ENCODE measurements around the gene NRTN. TPM values are rescaled to one million over a fixed set of nuclear protein-coding genes. Genes with fewer than 3 reads are reported as not detected.
"Not testable (repeated sequence)": the region's sequence is repeated elsewhere in the genome, so short reads cannot be mapped to it uniquely, and the experiment has no call there.

The NRTN gene
- polyA plus RNA-seq, 1 donor from 2014 or later, result 0.62 TPM

DNA sequence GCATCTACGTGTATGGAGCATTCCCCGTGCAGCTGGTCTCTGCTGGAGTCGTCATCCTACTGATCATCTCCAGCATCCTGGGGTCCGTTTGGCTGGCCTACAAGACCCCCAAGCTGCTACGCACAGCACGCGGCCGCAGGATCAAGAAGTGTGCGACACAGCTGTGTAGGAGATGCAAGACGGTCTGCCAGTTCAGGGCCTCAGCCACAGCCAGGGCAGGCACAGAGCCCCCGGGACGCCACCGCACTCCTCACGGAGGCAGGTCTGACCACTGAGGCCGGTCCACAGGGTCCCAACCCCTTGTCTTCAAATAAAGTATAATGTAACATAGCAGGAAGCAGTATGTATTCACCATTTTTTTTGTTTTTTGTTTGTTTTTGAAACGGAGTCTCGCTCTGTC is 26.5 kb upstream of the NRTN start:
- Histone ChIP-seq H3K79me2 (replicated peaks; ENCODE audit: insufficient read depth, low read length) (no peaks in the 10 kb centered on the region), H3K9ac (ENCODE audit: low read length) (no peak overlapping the region), H3K27ac (ENCODE audit: low read length) (no peak overlapping the region), H3K9me3 (ENCODE audit: low read length) (no peaks in the 10 kb centered on the region), H3K36me3 (ENCODE audit: insufficient read depth, low read length) (no peaks in the 10 kb centered on the region), H3K4me3 (ENCODE audit: low read length) (no peak overlapping the region), H3K27me3 (ENCODE audit: insufficient read depth, low read depth, low read length) (no peaks in the 10 kb centered on the region), H3F3A (ENCODE audit: insufficient read depth, low read length, poor library complexity, severe bottlenecking) (no peaks in the 10 kb centered on the region), H3K9me2 (ENCODE audit: insufficient read depth, low read length) (no peaks in the 10 kb centered on the region), H4K20me1 (ENCODE audit: insufficient read depth) (no peaks in the 10 kb centered on the region), H2AFZ (ENCODE audit: low read depth, low read length) (no peak overlapping the region), H3K4me2 (ENCODE audit: low read length) (no peak overlapping the region)
- no peak for TF ChIP-seq SMC3 (conservative IDR thresholded peaks at IDR 0.05; ENCODE audit: poor library complexity)
- TF ChIP-seq EZH2 (IDR thresholded peaks at IDR 0.05; ENCODE audit: borderline replicate concordance, insufficient read depth, low read length, poor library complexity, severe bottlenecking), result no peak
- TF ChIP-seq, protein P1, sequence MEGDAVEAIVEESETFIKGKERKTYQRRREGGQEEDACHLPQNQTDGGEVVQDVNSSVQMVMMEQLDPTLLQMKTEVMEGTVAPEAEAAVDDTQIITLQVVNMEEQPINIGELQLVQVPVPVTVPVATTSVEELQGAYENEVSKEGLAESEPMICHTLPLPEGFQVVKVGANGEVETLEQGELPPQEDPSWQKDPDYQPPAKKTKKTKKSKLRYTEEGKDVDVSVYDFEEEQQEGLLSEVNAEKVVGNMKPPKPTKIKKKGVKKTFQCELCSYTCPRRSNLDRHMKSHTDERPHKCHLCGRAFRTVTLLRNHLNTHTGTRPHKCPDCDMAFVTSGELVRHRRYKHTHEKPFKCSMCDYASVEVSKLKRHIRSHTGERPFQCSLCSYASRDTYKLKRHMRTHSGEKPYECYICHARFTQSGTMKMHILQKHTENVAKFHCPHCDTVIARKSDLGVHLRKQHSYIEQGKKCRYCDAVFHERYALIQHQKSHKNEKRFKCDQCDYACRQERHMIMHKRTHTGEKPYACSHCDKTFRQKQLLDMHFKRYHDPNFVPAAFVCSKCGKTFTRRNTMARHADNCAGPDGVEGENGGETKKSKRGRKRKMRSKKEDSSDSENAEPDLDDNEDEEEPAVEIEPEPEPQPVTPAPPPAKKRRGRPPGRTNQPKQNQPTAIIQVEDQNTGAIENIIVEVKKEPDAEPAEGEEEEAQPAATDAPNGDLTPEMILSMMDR (IDR thresholded peaks at IDR 0.05; ENCODE audit: poor library complexity, severe bottlenecking), result no peak
- no peak for TF ChIP-seq TAF1 (IDR thresholded peaks at IDR 0.05; ENCODE audit: low read depth)
- no peak for TF ChIP-seq EP300 (conservative IDR thresholded peaks at IDR 0.05; ENCODE audit: poor library complexity, severe bottlenecking)
- TF ChIP-seq REST (IDR thresholded peaks at IDR 0.05; ENCODE audit: borderline replicate concordance), result no peak
- TF ChIP-seq RAD21 (conservative IDR thresholded peaks at IDR 0.05), result no peak
- no peak for TF ChIP-seq MXI1 (conservative IDR thresholded peaks at IDR 0.05; ENCODE audit: poor library complexity, severe bottlenecking)
- TF ChIP-seq POLR2AphosphoS5 (IDR thresholded peaks at IDR 0.05), result no peak

DNA sequence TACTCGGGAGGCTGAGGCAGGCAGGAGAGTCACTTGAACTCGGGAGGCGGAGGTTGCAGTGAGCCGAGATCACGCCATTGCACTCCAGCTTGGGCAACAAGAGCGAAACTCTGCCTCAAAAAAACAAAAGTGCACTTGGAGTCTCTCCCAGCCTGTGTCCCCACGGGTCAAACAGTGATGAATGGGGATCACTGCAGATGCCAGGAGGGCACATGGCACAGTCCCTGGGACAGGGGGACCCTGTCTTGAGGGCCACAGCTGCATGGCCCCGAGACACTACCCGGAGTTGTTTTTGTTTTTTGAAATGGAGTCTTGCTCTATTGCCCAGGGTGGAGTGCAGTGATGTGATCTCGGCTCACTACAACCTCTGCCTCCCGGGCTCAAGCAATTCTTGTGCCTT is 24.0 kb upstream of the NRTN start:
- H3K9me2 ChIP-seq (ENCODE audit: insufficient read depth, low read length); H3K27me3 ChIP-seq (ENCODE audit: insufficient read depth, low read depth, low read length); H2AFZ ChIP-seq (ENCODE audit: low read depth, low read length); H3K27ac ChIP-seq (ENCODE audit: low read length); H3F3A ChIP-seq (ENCODE audit: insufficient read depth, low read length, poor library complexity, severe bottlenecking); H3K9me3 ChIP-seq (ENCODE audit: low read length); H3K79me2 ChIP-seq (replicated peaks; ENCODE audit: insufficient read depth, low read length); H3K4me2 ChIP-seq (ENCODE audit: low read length); H3K4me3 ChIP-seq (ENCODE audit: low read length); H3K36me3 ChIP-seq (ENCODE audit: insufficient read depth, low read length); H4K20me1 ChIP-seq (ENCODE audit: insufficient read depth); H3K9ac ChIP-seq (ENCODE audit: low read length): not testable (repeated sequence)

- Histone ChIP-seq H4K20me1 (ENCODE audit: insufficient read depth) (no peaks in the 10 kb centered on the region), H3K4me3 (ENCODE audit: low read length) (no peak overlapping the region), H3K27ac (ENCODE audit: low read length) (no peak overlapping the region), H3K27me3 (ENCODE audit: insufficient read depth, low read depth, low read length) (no peaks in the 10 kb centered on the region), H3F3A (ENCODE audit: insufficient read depth, low read length, poor library complexity, severe bottlenecking) (no peaks in the 10 kb centered on the region), H3K9me3 (ENCODE audit: low read length) (no peaks in the 10 kb centered on the region), H3K9ac (ENCODE audit: low read length) (no peak overlapping the region), H2AFZ (ENCODE audit: low read depth, low read length) (no peak overlapping the region), H3K79me2 (replicated peaks; ENCODE audit: insufficient read depth, low read length) (no peaks in the 10 kb centered on the region), H3K4me2 (ENCODE audit: low read length) (no peak overlapping the region), H3K36me3 (ENCODE audit: insufficient read depth, low read length) (no peaks in the 10 kb centered on the region), H3K9me2 (ENCODE audit: insufficient read depth, low read length) (no peaks in the 10 kb centered on the region)
- TF ChIP-seq POLR2AphosphoS5 (IDR thresholded peaks at IDR 0.05), result no peak
- no peak for TF ChIP-seq SMC3 (conservative IDR thresholded peaks at IDR 0.05; ENCODE audit: poor library complexity)
- TF ChIP-seq, protein P1 (IDR thresholded peaks at IDR 0.05; ENCODE audit: poor library complexity, severe bottlenecking), result no peak
- TF ChIP-seq EZH2 (IDR thresholded peaks at IDR 0.05; ENCODE audit: borderline replicate concordance, insufficient read depth, low read length, poor library complexity, severe bottlenecking), result no peak
Observed at GRCh38 chr19:5782322-5782721, 22.5 kb upstream of the NRTN start.
